Left ventricle myocardium inferior (tissue), 1 donor: ENCODE data around the gene IL1RAPL1. TPM values are rescaled to one million over a fixed set of nuclear protein-coding genes. Genes with fewer than 3 reads are reported as not detected.

Source experiments
- DNase-seq: peaks from one replicate; pipeline ENCODE4 v3.0.0-alpha.2; 2020
- H3K27ac ChIP-seq: fragments of 200-600 bp; replicated peaks from 2 replicates; pipeline ENCODE4 v1.8.0; 2021
- H3K27me3 ChIP-seq: fragments of 200-600 bp; 2 replicates; pipeline ENCODE4 v1.8.0; 2021; ENCODE audit warnings: low read depth
- H3K36me3 ChIP-seq: fragments of 200-600 bp; 2 replicates; pipeline ENCODE4 v1.8.0; 2021
- H3K4me1 ChIP-seq: fragments of 200-600 bp; 2 replicates; pipeline ENCODE4 v1.8.0; 2021
- H3K4me3 ChIP-seq: fragments of 200-600 bp; 2 replicates; pipeline ENCODE4 v1.8.0; 2021; ENCODE audit warnings: mild to moderate bottlenecking, moderate library complexity
- H3K9me3 ChIP-seq: fragments of 200-600 bp; replicated peaks from 2 replicates; pipeline ENCODE4 v1.8.0; 2021
- intact Hi-C: fragments of 100-400 bp; cut with micrococcal nuclease; formaldehyde crosslinking; loops from one replicate; pipeline ENCODE4 v1.11.0; 2022
- total RNA-seq: library from RNA; stranded (reverse); fragmentation: NEBNext Ultra II Directional; extraction: Animal tissue kit (Norgen Biotek cat#: 25700); gene quantifications from one replicate; pipeline ENCODE4 v1.2.1, GENCODE V29; 2021
- TF ChIP-seq, protein P1 (sequence below): fragments of 200-600 bp; IDR thresholded peaks from 2 replicates; pipeline ENCODE4 v1.8.0; 2021; ENCODE audit warnings: antibody characterized with exemption, mild to moderate bottlenecking, borderline replicate concordance
- donor health status: DM: no; HTN: yes; CAD: no; lungs with severe emphysema.

Gene IL1RAPL1
- total RNA-seq, 1 donor from 2014 or later, result 1.9 TPM

DNA sequence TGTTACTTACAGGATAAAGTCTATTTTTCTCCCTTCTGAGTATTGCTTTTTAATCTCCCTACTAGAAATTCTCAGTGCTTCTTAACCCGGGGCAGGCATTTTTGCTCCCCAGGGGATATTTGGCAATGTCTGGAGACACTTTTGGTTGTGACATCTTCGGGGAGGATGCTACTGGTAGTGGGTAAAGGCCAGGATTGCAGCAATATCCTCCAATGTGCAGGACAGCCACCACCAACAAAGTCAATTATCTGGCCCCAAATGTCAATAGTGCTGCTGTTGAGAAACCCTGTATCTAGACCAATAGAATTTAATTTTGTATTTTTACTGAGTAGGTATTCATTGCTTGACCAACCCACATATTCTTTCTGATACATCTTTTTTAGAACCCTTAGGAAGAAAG, 958.6 kb downstream of the IL1RAPL1 start:
- Histone ChIP-seq H3K27ac (no peak overlapping the region), H3K36me3 (no peaks in the 10 kb centered on the region), H3K27me3 (no peaks in the 10 kb centered on the region), H3K4me1 (no peaks in the 10 kb centered on the region), H3K9me3 (no peaks in the 10 kb centered on the region), H3K4me3 (no peak overlapping the region)
- no peak for DNase-seq
- TF ChIP-seq, protein P1, sequence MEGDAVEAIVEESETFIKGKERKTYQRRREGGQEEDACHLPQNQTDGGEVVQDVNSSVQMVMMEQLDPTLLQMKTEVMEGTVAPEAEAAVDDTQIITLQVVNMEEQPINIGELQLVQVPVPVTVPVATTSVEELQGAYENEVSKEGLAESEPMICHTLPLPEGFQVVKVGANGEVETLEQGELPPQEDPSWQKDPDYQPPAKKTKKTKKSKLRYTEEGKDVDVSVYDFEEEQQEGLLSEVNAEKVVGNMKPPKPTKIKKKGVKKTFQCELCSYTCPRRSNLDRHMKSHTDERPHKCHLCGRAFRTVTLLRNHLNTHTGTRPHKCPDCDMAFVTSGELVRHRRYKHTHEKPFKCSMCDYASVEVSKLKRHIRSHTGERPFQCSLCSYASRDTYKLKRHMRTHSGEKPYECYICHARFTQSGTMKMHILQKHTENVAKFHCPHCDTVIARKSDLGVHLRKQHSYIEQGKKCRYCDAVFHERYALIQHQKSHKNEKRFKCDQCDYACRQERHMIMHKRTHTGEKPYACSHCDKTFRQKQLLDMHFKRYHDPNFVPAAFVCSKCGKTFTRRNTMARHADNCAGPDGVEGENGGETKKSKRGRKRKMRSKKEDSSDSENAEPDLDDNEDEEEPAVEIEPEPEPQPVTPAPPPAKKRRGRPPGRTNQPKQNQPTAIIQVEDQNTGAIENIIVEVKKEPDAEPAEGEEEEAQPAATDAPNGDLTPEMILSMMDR, result no peak
- intact Hi-C loops, result no loop called here

DNA sequence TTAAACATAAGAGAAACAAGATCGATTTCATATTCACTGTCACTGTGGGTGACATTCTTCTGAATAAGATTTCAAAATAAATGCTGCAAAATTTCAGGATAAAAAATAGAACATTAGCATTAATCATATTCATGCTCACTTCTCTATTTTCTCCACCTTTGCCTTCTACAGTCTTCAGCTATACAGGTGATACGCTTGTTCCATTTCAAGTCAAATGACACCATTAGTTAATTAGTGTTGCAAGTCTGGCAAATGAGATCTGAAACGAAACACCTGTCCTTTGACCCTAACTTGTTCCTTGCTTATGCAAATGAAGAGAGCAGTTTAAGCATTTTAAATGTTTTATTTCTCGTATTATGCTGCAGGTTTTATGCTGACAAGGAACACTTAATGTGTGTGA, 960.6 kb downstream of the IL1RAPL1 start:
- Histone ChIP-seq H3K9me3 (no peaks in the 10 kb centered on the region), H3K4me3 (no peak overlapping the region), H3K27me3 (no peaks in the 10 kb centered on the region), H3K27ac (no peak overlapping the region), H3K36me3 (no peaks in the 10 kb centered on the region), H3K4me1 (no peaks in the 10 kb centered on the region)
- TF ChIP-seq, protein P1, result no peak
- intact Hi-C loops, result no loop called here
- DNase-seq, result no peak

DNA sequence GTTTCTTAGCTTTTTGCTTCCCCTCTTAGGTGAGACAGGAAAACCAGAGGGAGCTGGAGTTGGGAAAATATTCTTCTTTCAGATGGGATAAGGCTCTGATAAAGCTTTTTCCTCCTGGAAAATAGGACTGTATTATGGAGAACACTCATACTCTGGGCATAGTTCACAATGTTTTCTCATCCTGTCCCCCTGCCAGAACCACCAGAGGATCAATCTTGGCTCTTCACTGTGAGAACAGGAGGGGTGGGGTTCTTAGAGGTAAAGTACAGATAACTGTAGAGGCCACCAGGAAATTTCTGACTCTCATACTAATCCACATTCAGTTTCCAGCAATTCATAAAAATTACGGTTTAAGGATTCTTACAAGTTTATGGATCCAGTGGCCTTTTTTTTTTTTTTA, 966.3 kb downstream of the IL1RAPL1 start:
- intact Hi-C loops, result no loop called here
- no peak overlapping the region for H3K4me3 ChIP-seq
- H3K27ac ChIP-seq, result no peak overlapping the region
- H3K9me3 ChIP-seq, result peaks cover 2% of the 10 kb centered on the region
- TF ChIP-seq, protein P1, result no peak
- H3K36me3 ChIP-seq, result no peaks in the 10 kb centered on the region
- DNase-seq, result no peak
- no peaks in the 10 kb centered on the region for H3K27me3 ChIP-seq
- H3K4me1 ChIP-seq, result no peaks in the 10 kb centered on the region

DNA sequence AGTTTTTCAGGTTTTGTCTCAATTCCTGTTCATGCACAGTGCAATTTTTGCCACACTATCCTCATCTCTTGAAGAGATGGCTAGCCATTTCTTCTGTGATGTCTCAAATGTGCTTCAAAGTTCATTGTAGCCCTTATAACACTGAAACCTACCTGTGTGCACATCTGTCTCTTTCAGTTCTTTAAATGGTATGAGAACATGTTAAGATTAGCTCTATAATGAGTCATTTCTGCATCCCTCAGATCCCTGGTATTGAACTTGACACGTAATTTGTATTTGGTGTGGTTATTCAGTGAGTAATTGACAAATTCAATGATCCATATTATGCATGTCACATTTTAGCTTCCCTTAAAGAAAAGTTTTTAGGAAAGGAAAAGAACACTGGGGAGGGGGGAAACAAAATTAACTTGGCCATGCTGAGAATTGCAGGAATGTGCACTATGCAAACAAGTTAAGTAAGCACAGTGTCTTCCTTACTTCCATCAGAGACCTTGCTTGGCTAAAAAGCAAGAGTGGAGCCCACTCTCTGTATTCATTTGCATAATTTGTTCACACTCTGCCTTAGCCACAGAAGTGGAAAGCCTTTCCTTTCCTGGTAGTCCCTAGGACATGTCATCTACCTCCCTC, 968.3 kb downstream of the IL1RAPL1 start:
- Histone ChIP-seq H3K4me3 (no peak overlapping the region), H3K27ac (no peak overlapping the region), H3K27me3 (no peaks in the 10 kb centered on the region), H3K36me3 (no peaks in the 10 kb centered on the region), H3K9me3 (peaks cover 21% of the 10 kb centered on the region), H3K4me1 (no peaks in the 10 kb centered on the region)
- no peak for DNase-seq
- intact Hi-C loops, result no loop called here
- TF ChIP-seq, protein P1, result no peak

DNA sequence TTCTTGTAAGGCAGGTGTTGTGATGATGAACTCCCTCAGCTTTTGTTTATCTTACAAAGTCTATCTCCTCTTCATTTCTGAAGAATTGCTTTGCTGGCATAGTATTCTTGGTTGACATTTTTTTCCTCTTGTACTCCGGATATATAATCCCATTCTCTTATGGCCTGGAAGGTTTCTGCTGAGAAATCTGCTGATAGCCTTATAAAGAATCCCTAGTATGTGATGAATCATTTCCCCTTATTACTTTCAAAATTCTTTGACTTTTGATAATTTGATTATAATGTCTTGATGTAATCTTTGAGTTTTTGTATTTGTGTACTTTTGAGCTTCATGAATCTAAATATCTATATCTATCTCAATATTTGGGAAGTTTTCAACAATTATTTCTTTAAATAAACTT, 972.8 kb downstream of the IL1RAPL1 start:
- DNase-seq, result no peak
- no peak overlapping the region for H3K27ac ChIP-seq
- H3K4me3 ChIP-seq, result no peak overlapping the region
- intact Hi-C loops, result no loop called here
- H3K36me3 ChIP-seq, result no peaks in the 10 kb centered on the region
- TF ChIP-seq, protein P1, result no peak
- no peaks in the 10 kb centered on the region for H3K27me3 ChIP-seq
- H3K9me3 ChIP-seq, result peaks cover 27% of the 10 kb centered on the region
- no peaks in the 10 kb centered on the region for H3K4me1 ChIP-seq
